ENCODE results near the gene ELSPBP1.
"Not testable (repeated sequence)": the region's sequence is repeated elsewhere in the genome, so short reads cannot be mapped to it uniquely, and the experiment has no call there.

ELSPBP1 gene

GRCh38 chr19:48043675-48044258 lies 49.3 kb downstream of the ELSPBP1 start, which contains the start of gene CABP5:
CABP5 (minus strand) TSS chr19:48044079; CDS start chr19:48043922, 157 bp downstream.
- DNase-seq, result no peak

- DNase-seq, result no peak
Observed at GRCh38 chr19:48044561-48044960, 50.1 kb downstream of the ELSPBP1 start.

- DNase-seq, result no peak
Observed at GRCh38 chr19:48051335-48052033, 57.1 kb downstream of the ELSPBP1 start.

- no peak for DNase-seq
Observed at GRCh38 chr19:48053076-48053475, 58.6 kb downstream of the ELSPBP1 start.

GRCh38 chr19:48053856-48054255 lies 59.4 kb downstream of the ELSPBP1 start:
- DNase-seq, result no peak

GRCh38 chr19:48059331-48059730 lies 64.9 kb downstream of the ELSPBP1 start:
- no peak for DNase-seq

- DNase-seq, result no peak
Observed at GRCh38 chr19:48060381-48060780, 65.9 kb downstream of the ELSPBP1 start.

- DNase-seq, result no peak
Observed at GRCh38 chr19:48061401-48062344, 67.2 kb downstream of the ELSPBP1 start.

- no peak for DNase-seq
Observed at GRCh38 chr19:48064509-48064908, 70.1 kb downstream of the ELSPBP1 start.

GRCh38 chr19:48069435-48069834 lies 75.0 kb downstream of the ELSPBP1 start:
- no peak for DNase-seq

GRCh38 chr19:48070177-48070769 lies 75.8 kb downstream of the ELSPBP1 start:
- not testable (repeated sequence) for DNase-seq

Measured in NCI-H2227 treated with DMSO at 0.1 percent for 48 hours (cell line).